Psoas muscle (tissue), 8 donors: ENCODE data around the gene MRC2. TPM values are rescaled to one million over a fixed set of nuclear protein-coding genes. Genes with fewer than 3 reads are reported as not detected.
A peak's percentile ranks its signal among the peaks of the same experiment; 100 is the strongest.

Experiments used
- ATAC-seq, 4 donors: fragments of 200-7000 bp; cut with Tn5 transposase; one replicate each; pipeline ENCODE4 v1.9.1; 2020; ENCODE audit warnings: moderate library complexity in 3 of 4, mild to moderate bottlenecking in 2 of 4
- DNase-seq, 2 donors: peaks; one replicate each; pipeline ENCODE4 v3.0.0-alpha.2; 2020
- H3K27ac ChIP-seq: fragments of 200-600 bp; one replicate; pipeline ENCODE4 v1.8.0; 2022
- H3K27me3 ChIP-seq, 3 donors: fragments of 200-600 bp in 1 of 3; one replicate each; pipeline versions ENCODE4 v1.6.1 to v1.8.0; 2013 to 2022; ENCODE audit warnings: low read length in 2 of 3, mild to moderate bottlenecking in 2 of 3, moderate library complexity in 1 of 3; ENCODE audit not compliant: insufficient read depth in 3 of 3
- H3K36me3 ChIP-seq, 2 donors: fragments of 200-600 bp in 1 of 2; one replicate each; pipeline versions ENCODE4 v1.6.1 to v1.8.0; 2013 to 2022; ENCODE audit warnings: low read depth in 1 of 2, mild to moderate bottlenecking in 1 of 2, moderate library complexity in 1 of 2; ENCODE audit not compliant: insufficient read depth in 1 of 2
- H3K4me1 ChIP-seq: fragments of 200-600 bp; one replicate; pipeline ENCODE4 v1.8.0; 2022
- H3K4me3 ChIP-seq: fragments of 200-600 bp; one replicate; pipeline ENCODE4 v1.8.0; 2022; ENCODE audit warnings: mild to moderate bottlenecking
- H3K9me3 ChIP-seq: fragments of 200-600 bp; one replicate; pipeline ENCODE4 v1.8.0; 2022
- CTCF ChIP-seq: fragments of 200-600 bp; IDR thresholded peaks from one replicate; pipeline ENCODE4 v1.8.0; 2022; ENCODE audit warnings: antibody characterized with exemption
- WGBS, 3 donors: extraction: QIAGEN DNeasy Blood & Tissue Kit; methylation state at CpG; one replicate each; pipeline versions ENCODE4 v1.1.6 to v1.1.7; 2013; 5-methylcytosine and 5-hydroxymethylcytosine counted together
- intact Hi-C, 2 donors: fragments of 100-400 bp; cut with DNase I; formaldehyde crosslinking; loops; one replicate each; pipeline versions ENCODE4 v1.11.0 to v1.14.2; 2022
- polyA plus RNA-seq, 3 donors: library from polyadenylated mRNA; stranded (reverse); fragments of 200-250 nt; gene quantifications; one replicate each; pipeline ENCODE4 v1.2.3, GENCODE V29; 2013
- total RNA-seq, 4 donors: library from RNA; stranded (reverse); fragmentation: NEBNext Ultra II Directional in 2 of 4; extraction: Animal tissue kit (Norgen Biotek cat#: 25700) in 2 of 4; gene quantifications; one replicate each; pipeline versions ENCODE4 v1.2.1 to v1.2.4, GENCODE V29; 2021 to 2023
- donor health status: healthy with polysubstance abuse.
- donor health status: DM: no; HTN: no; CAD: no; lungs with moderate emphysema.
- donor health status: Bipolar disorder and iron deficiency.
- donor health status: healthy.
- donor health status: DM: yes; HTN: yes; CAD: no.
- donor health status: DM: no; HTN: no; CAD: no.
- donor health status: DM: no; HTN: no; CAD: no.
- donor health status: DM: yes; HTN: yes; CAD: no.

MRC2 gene
- total and polyA plus RNA-seq, 7 donors: 3.5 to 17.5 (median 5.9) TPM

GRCh38 chr17:62720126-62720850 is 92.8 kb downstream of the MRC2 start:
- H3K4me3 ChIP-seq: no peak overlapping the region
- intact Hi-C loops: no loop called here
- no peak for ATAC-seq
- DNase-seq: no peak
- no peaks in the 10 kb centered on the region for H3K36me3 ChIP-seq
- no peak overlapping the region for H3K27ac ChIP-seq
- 84 to 91% (median 88%) methylated on average over 3 of the region's 3 CpGs for WGBS, 3 donors
- peak; percentile 6 for TF ChIP-seq CTCF
- peaks cover 0 to 11% (median 5%) of the 10 kb centered on the region in 3 donors for H3K27me3 ChIP-seq
- H3K9me3 ChIP-seq: no peaks in the 10 kb centered on the region
- H3K4me1 ChIP-seq: peaks cover 3% of the 10 kb centered on the region

GRCh38 chr17:62722625-62723024 is 95.2 kb downstream of the MRC2 start:
- Histone ChIP-seq H3K27me3 (peaks cover 0 to 11% (median 5%) of the 10 kb centered on the region in 3 donors), H3K27ac (no peak overlapping the region), H3K36me3 (no peaks in the 10 kb centered on the region), H3K4me3 (no peak overlapping the region), H3K4me1 (peaks cover 3% of the 10 kb centered on the region), H3K9me3 (no peaks in the 10 kb centered on the region)
- intact Hi-C loops: no loop called here
- ATAC-seq: no peak
- 43 to 50% (median 45%) methylated on average over 1 of the region's 1 CpG for WGBS, 3 donors
- TF ChIP-seq CTCF: no peak
- no peak for DNase-seq

- TF ChIP-seq CTCF: no peak
- intact Hi-C loops: no loop called here
- Histone ChIP-seq H3K4me1 (peaks cover 3% of the 10 kb centered on the region), H3K27me3 (peaks cover 0 to 11% (median 3%) of the 10 kb centered on the region in 3 donors), H3K27ac (no peak overlapping the region), H3K4me3 (no peak overlapping the region), H3K36me3 (no peaks in the 10 kb centered on the region), H3K9me3 (no peaks in the 10 kb centered on the region)
- WGBS, 3 donors: 34 to 47% (median 35%) methylated on average over 7 of the region's 7 CpGs
- ATAC-seq (peak in 1 of 4 donors; percentile 48), DNase-seq (no peak)
These were observed 96.4 kb downstream of the MRC2 start for GRCh38 chr17:62723842-62724241.

GRCh38 chr17:62724398-62725146 is 97.1 kb downstream of the MRC2 start:
- H3K27me3 ChIP-seq: peaks cover 0 to 11% (median 3%) of the 10 kb centered on the region in 3 donors
- DNase-seq: no peak
- no peak for ATAC-seq
- no peaks in the 10 kb centered on the region for H3K9me3 ChIP-seq
- H3K4me1 ChIP-seq: peaks cover 3% of the 10 kb centered on the region
- no peak for TF ChIP-seq CTCF
- WGBS, 3 donors: 50 to 58% (median 53%) methylated on average over 16 of the region's 16 CpGs
- no peaks in the 10 kb centered on the region for H3K36me3 ChIP-seq
- no peak overlapping the region for H3K27ac ChIP-seq
- intact Hi-C loops: no loop called here
- no peak overlapping the region for H3K4me3 ChIP-seq
